ENCODE data around the gene ETS1.

- no peak for TF ChIP-seq CTCF (IDR thresholded peaks at IDR 0.05)
- no peak for TF ChIP-seq POLR2AphosphoS5 (IDR thresholded peaks at IDR 0.05)
Observed at GRCh38 chr11:128492461-128492860, 94.9 kb downstream of the ETS1 start.

Data from transverse colon (tissue), 4 donors.